Measurements from ENCODE around the gene RTN4IP1.

- no peak for TF ChIP-seq EZH2 (IDR thresholded peaks at IDR 0.05; ENCODE audit: borderline replicate concordance, low read length)
- TF ChIP-seq CTCF (IDR thresholded peaks at IDR 0.05; ENCODE audit: low read length), result no peak
Observed at GRCh38 chr6:106522562-106523250, 106.6 kb downstream of the RTN4IP1 start.
